Stimulated activated CD4-positive, alpha-beta T cell treated with anti-CD3 and anti-CD28 coated beads, Interleukin-4, amount 100 ng/mL, for 1 hour (primary cell): ENCODE data around the gene FOXP2.
"Not testable (repeated sequence)": the region's sequence is repeated elsewhere in the genome, so short reads cannot be mapped to it uniquely, and the experiment has no call there.

Experiments used
- DNase-seq: peaks from one replicate; pipeline ENCODE4 v3.0.0-alpha.2; 2020

Gene FOXP2

DNA sequence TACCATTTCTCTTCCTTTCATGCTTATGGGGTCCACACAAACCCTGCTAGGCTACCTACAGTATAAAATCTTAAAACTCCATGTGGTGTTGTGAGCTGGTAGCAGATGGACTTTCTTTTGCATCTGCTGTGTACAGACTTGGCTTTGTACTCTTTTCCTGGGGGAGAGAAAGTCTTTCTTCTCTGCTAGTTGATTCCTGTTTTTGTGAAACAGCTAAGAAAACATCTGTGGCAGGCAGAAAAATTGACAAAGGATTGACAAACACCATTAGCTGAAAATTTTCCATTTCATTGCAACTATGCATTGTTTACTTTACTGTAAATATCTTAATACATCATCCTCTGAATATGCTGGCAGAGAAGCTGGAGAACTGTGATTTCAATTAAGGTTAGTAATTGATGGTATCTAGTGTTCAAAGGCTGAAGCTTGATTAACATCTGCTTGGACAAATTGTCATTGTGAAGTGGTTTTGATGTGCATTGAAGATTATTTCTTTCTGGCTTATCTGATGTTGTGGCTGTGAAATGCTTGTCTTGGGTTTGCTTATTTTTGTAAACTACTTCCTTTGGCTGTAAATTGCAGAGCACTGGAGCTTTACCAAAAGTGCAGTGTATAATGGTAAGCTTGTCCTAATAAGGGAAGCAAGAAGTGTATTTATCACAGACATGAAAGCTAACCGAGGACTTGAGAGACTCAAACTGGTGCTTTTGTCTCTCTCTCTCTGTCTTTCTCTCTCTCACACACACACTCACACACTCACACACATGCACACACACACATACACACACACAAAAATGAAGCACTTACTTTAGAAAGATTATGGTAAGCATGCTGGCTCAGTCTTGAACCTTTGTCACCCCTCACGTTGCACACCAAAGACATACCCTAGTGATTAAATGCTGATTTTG, at the start of gene FOXP2:
Gene FOXP2 (plus strand): TSS at position 660 of the 908 bp plus-strand sequence. CDS start 11,697 bp downstream, outside the sequence.
- DNase-seq, result no peak

DNA sequence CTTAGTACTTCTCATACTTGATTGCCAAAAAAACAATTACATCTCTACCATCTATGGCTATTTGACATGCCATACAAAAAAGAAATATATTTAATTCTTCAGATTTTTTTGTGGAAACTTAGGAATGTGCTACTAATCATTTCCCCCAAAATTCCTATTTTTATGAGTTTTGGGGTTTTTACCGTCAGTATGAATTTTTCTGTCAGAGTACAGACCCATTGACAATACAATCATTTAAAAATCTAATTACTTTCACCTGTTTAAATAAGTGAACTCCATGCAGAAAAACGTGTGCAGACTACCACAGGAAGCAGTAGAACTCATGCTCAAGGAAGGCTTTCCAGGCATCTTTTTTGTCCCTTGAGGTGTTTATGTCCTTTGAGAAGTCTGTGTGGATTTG, 48.8 kb upstream of the FOXP2 start:
- no peak for DNase-seq

DNA sequence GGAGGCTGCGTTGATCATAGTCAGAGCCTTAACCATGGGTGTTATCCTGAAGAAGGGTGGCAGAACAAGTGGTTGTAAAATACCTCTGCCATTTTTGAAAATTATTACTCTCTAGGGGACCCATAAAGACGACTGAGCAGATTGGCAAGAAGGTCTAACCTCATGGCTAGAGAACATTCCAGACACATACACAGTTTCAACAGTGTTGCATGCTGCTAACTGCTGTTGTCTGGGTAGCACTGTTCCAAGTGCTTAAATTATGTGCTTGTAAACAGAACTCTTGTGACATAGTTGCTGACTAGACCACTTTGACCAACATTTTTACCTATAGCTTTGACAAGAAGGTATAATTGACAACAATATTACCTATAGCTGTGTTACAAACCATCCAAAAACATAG, 46.1 kb upstream of the FOXP2 start:
- no peak for DNase-seq

DNA sequence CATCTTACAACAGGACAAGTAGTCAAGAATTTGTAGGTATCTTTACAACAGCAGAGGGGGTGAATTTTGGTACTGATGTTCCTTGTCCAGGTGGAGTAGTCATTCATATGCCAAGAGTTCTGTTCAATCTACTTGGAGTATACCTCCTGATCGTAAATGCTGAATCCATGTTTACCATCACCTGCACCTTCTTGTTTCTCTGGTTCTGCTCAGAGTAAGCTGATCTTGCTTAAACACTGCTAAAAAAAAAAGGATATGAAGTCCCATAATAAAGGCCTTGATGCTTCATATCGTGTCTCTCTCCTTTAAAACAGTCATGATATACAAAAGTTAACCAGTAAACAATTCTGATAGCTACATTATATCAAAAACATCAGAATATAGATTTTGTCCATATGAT, 45.3 kb upstream of the FOXP2 start:
- no peak for DNase-seq

DNA sequence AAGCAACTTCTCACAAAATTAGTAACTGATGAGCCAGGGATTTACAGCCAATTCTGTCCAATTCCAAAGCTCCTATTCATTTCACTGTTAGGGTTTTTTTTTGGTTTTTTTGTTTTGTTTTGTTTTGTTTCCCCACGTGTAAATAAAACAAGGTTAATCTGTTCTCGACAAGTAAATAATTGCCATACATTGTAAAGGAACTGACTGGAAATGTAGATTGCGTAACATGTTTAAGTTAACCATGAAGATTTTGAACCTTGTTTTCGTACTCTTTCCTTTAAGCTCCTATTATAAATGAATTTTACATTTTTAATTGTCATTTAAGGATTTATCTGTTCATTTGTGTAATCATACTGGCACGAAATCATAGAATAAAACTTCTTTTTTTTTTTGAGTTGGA, 42.0 kb upstream of the FOXP2 start:
- DNase-seq, result no peak

- no peak for DNase-seq
These were observed 38.7 kb upstream of the FOXP2 start for GRCh38 chr7:114375907-114376306.

DNA sequence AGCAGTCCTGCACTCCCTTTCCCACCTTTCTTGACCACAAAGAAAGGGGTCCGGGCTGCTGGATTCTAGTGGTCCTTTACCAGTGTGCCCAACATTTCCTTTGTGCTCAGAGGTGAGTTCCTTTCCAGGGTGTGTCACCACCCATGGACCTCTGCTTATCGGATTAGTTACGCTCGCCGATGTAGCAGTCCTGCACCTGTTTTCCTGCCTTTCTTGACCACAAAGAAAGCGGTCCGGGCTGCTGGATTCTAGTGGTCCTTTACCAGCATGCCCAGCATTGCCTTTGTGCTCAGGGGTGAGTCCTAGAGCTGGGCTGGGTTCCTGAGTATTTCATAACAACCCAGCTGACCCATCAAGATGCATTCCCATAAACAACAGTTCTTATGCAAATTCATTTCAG, 30.7 kb upstream of the FOXP2 start:
- DNase-seq, result not testable (repeated sequence)

- DNase-seq, result not testable (repeated sequence)
These were observed 30.3 kb upstream of the FOXP2 start for GRCh38 chr7:114384346-114384745.

- DNase-seq, result no peak
These were observed 26.6 kb upstream of the FOXP2 start for GRCh38 chr7:114388021-114388420.

DNA sequence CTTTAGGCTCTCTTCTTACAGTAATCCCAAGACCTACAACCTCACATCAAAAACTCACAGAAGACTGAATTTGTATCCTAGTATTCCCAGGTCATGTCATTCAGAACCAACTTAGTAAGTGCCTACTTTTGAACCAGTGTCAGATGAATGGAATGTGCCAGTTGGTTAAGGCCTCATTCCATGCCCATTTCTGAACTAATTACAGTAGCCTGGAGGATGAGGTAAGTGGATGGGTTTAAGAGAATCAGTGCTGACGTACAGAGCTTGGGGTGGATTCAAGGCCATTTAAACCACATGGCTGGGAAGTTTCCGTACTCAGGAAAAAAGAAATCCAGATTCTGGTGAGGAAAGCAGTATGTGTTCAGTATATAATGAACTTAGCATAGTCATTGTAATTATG, 21.9 kb upstream of the FOXP2 start:
- no peak for DNase-seq

DNA sequence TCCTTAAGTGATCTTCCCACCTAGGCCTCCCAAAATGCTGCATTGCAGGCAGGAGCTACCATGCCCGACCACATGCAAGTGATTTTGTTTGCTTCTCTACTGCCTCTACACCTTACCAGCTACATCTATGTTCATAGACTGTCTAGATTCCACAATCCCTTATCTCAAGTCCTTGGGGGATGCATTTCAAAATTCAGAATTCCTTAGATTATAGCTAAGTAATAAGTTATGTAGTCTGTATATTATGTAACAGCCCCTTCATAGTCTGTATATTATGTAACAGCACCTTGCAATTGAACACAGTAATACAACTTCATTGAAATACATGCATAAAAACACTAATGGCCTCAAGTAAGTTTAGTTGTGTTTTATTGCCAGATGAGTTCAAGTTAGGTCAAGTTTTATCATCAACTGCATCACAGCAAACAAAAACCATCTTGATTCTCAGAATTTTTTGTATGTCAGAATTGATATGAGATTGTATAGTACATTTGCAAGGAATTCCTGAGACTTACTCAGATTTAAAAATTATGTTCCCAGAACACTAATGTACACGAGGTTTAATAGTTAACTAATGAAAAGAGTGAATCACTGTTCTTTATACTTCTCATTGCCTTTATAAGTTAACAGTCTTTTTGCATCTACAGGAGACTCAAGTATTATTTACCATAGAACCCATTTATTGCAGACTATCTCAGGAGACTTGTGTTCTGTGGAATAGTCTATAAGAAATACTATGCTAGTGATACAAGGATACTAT, 11.6 kb upstream of the FOXP2 start:
- no peak for DNase-seq

DNA sequence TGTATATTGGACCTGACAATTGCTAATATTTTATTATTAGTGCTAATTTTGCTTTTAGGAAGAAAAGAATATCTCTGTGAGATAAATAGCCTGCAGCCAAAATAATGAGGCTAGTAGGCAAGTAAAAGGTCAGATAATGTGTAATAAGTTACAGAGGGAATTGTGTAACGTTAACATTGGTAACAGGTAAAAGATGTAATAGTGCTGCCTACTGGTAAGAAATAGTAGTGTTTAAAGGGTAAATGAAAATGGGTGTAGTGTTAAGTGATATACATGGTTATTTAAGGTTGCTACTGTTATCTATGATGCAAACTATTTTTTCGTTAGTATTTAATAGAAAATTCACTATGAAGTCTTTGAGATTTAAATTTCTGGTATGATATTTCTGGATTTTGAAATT, 9.2 kb upstream of the FOXP2 start:
- DNase-seq, result no peak

DNA sequence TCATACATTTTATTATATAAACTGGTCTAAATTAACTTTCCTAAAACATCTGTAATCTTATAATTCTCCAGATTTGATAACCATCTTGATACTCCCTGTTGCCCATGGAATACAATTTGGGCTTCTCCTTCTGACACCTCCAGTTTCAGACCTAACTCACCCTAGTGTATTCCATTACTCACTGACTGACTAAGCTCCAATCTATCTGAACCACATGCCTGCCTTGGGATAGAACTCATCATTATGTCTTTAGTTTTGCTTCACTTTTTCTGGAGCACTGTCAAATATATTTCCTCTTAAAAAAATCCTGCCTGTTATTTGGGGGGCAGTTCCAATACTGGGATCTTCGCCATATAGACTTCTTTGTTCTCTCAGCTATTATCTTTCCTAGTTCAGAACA, 4.9 kb upstream of the FOXP2 start:
- no peak for DNase-seq

- no peak for DNase-seq
These were observed 2.1 kb upstream of the FOXP2 start for GRCh38 chr7:114412548-114412947.

- DNase-seq, result no peak
These were observed 857 bp upstream of the FOXP2 start for GRCh38 chr7:114413761-114414155.

DNA sequence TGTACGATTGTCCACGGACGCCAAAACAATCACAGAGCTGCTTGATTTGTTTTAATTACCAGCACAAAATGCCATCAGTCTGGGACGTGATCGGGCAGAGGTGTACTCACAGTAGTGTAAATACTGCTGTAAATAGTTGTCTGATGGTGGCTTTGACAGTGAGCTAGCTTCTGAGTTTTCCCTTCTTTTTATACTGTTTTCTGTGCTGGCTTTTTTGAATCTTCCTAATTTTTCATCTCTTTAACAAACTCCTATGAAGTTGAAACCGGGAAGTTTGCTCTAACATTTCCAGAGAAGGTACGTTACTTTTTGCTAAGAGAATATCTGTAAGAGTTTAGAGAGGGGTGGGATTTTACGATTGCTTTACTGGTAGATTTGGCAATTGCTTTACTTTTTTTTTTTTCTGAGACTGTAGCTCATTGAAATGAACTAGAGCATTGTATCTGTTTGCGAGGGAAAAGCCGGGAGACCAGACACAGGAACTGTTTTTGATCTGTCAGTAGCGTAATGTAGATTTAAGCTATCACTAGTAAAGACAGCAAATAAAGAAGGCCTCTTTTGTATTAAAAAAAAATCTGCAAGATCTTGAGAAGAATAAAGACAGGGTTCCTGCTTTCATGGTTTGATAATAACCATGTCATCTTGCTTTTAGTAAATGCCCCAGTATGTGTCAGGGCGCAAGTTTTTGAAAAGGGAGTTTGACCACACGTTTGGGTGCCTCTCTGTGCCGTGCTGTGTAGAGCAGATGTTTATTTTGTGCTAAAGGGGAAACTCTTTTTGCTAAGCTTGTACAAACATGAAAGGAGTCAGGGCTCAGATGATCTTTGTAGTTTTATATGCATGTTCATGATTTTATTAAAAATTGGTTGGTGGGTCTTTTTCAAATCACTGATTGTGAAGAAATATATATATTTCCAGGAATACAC, 712 bp downstream of the FOXP2 start:
- DNase-seq, result no peak

GRCh38 chr7:114416129-114416990, 1.7 kb downstream of the FOXP2 start:
- no peak for DNase-seq

- DNase-seq, result no peak
These were observed 2.7 kb downstream of the FOXP2 start for GRCh38 chr7:114417290-114417689.

DNA sequence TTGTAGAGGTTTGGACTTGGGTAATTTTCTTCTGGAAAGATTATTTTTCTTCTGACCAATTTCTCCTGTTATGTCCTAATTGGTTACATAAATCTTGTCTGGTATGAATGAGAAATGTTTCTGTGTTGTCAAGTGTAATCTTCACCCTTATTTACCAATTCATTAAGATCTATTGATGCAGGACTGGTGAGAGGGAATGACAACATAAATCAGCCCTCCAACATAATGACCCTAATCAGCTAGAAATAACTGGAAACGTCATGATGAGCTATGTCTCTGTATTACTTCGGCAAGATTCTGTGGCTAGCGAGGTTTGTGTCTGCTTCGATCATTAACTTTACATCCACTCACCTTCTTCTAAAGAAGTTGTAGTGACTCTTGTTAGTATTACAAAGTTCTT, 3.5 kb downstream of the FOXP2 start:
- no peak for DNase-seq

GRCh38 chr7:114419441-114420272, 5.0 kb downstream of the FOXP2 start:
- DNase-seq, result no peak
